Spleen (tissue), 7 donors: Measurements from ENCODE around the gene DEF6.
A peak's percentile ranks its signal among the peaks of the same experiment; 100 is the strongest.

Source experiments
- CTCF ChIP-seq, 11 experiments: fragments of 200-600 bp in 7 of 11; fragments of 450-650 bp in 4 of 11; sonication (generic) in 4 of 11; IDR thresholded peaks in 8 of 11; conservative IDR thresholded peaks in 3 of 11; 1 replicate in 7 of 11; 2 replicates in 4 of 11; pipeline versions ENCODE4 v1.4.0 to v1.8.0; 2016 to 2021; ENCODE audit warnings: antibody characterized with exemption in 11 of 11, inconsistent platforms in 4 of 11, mild to moderate bottlenecking in 1 of 11
- POLR2A ChIP-seq, 3 donors: fragments of 450-650 bp; IDR thresholded peaks; one replicate each; pipeline ENCODE4 v1.5.1; 2017; ENCODE audit warnings: antibody characterized with exemption in 3 of 3, mild to moderate bottlenecking in 1 of 3
- donor health status: DM: no; HTN: no; CAD: no; lungs with moderate emphysema.
- donor health status: DM: no; HTN: no; CAD: no.
- donor health status: DM: no; HTN: no; CAD: no.

GRCh38 chr6:35258858-35259193 lies 38.8 kb upstream of the DEF6 start:
- TF ChIP-seq POLR2A (IDR thresholded peaks at IDR 0.05) = no peak
- peak in 1 of 11 experiments; percentile 2 for TF ChIP-seq CTCF (IDR thresholded peaks at IDR 0.05 in 8 of 11, conservative IDR thresholded peaks at IDR 0.05 in 3 of 11)
